Activated CD8-positive, alpha-beta T cell treated with anti-CD3 and anti-CD28 coated beads for 36 hours (primary cell): ENCODE measurements around the gene ERCC6L. TPM values are rescaled to one million over a fixed set of nuclear protein-coding genes. Genes with fewer than 3 reads are reported as not detected.

Experiments
- ATAC-seq: fragments of 200-7000 bp; cut with Tn5 transposase; one replicate; pipeline ENCODE4 v1.10.0; 2021; ENCODE audit warnings: mild to moderate bottlenecking, moderate library complexity
- CTCF ChIA-PET: fragments of 350-600 bp; sonication (Branson Sonifier 250); formaldehyde crosslinking; loops from one replicate; lab custom pipeline; 2021; ENCODE audit warnings: antibody characterized with exemption; lab: Charles Lee
- POLR2A ChIA-PET: fragments of 350-600 bp; sonication (Branson Sonifier 250); formaldehyde crosslinking; loops from one replicate; lab custom pipeline; 2021; ENCODE audit warnings: antibody characterized with exemption; lab: Charles Lee
- DNase-seq: peaks from one replicate; pipeline ENCODE4 v3.0.0-alpha.2; 2020
- H3K27ac Mint-ChIP-seq: one replicate; pipeline ENCODE4 v1.8.0; 2021; ENCODE audit warnings: mild to moderate bottlenecking, mixed read lengths
- H3K27me3 Mint-ChIP-seq: one replicate; pipeline ENCODE4 v1.8.0; 2021; ENCODE audit warnings: mixed read lengths
- H3K36me3 Mint-ChIP-seq: one replicate; pipeline ENCODE4 v1.8.0; 2021; ENCODE audit warnings: low read depth, mixed read lengths
- H3K4me1 Mint-ChIP-seq: one replicate; pipeline ENCODE4 v1.8.0; 2021; ENCODE audit warnings: low read depth, mixed read lengths
- H3K4me3 Mint-ChIP-seq: one replicate; pipeline ENCODE4 v1.8.0; 2021; ENCODE audit warnings: mild to moderate bottlenecking, moderate library complexity, mixed read lengths
- H3K9me3 Mint-ChIP-seq: one replicate; pipeline ENCODE4 v1.8.0; 2021; ENCODE audit warnings: mixed read lengths
- intact Hi-C: fragments of 100-400 bp; cut with micrococcal nuclease; formaldehyde crosslinking; loops from one replicate; pipeline ENCODE4 v1.10.0; 2022
- total RNA-seq, 2 experiments: library from RNA; stranded (reverse); gene quantifications; one replicate each; pipeline ENCODE4 v1.2.3, GENCODE V29; 2021
- TF ChIP-seq, protein P1 (sequence below): fragments of 200-600 bp; IDR thresholded peaks from one replicate; pipeline ENCODE4 v1.8.0; 2022; ENCODE audit warnings: antibody characterized with exemption, mild to moderate bottlenecking

Gene ERCC6L
- total RNA-seq, 2 experiments from 2014 or later = 10.3 to 11.3 TPM

DNA sequence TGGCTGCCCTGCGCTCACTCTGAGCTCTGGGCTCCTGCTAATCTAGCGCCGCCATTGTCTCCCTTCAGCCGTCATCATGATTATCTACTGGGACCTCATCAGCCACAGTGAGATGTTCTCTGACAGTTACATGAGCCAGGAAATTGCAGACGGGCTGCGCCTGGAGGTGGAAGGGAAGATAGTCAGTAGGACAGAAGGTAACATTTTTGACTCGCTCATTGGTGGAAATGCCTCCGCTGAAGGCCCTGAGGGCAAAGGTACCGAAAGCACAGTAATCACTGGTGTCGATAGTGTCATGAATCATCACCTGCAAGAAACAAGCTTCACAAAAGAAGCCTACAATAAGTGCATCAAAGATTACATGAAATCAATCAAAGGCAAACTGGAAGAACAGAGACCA, 79.1 kb downstream of the ERCC6L start:
- no peak overlapping the region for H3K27ac Mint-ChIP-seq
- no peaks in the 10 kb centered on the region for H3K9me3 Mint-ChIP-seq
- intact Hi-C loops = loop anchor here (10.0 kb wide), 1 partner anchor 55 kb away; no protein-coding TSS in a partner anchor
- TF ChIP-seq, protein P1, sequence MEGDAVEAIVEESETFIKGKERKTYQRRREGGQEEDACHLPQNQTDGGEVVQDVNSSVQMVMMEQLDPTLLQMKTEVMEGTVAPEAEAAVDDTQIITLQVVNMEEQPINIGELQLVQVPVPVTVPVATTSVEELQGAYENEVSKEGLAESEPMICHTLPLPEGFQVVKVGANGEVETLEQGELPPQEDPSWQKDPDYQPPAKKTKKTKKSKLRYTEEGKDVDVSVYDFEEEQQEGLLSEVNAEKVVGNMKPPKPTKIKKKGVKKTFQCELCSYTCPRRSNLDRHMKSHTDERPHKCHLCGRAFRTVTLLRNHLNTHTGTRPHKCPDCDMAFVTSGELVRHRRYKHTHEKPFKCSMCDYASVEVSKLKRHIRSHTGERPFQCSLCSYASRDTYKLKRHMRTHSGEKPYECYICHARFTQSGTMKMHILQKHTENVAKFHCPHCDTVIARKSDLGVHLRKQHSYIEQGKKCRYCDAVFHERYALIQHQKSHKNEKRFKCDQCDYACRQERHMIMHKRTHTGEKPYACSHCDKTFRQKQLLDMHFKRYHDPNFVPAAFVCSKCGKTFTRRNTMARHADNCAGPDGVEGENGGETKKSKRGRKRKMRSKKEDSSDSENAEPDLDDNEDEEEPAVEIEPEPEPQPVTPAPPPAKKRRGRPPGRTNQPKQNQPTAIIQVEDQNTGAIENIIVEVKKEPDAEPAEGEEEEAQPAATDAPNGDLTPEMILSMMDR = no peak
- ATAC-seq (no peak), DNase-seq (no peak)
- POLR2A ChIA-PET = no interaction called here
- H3K36me3 Mint-ChIP-seq = no peaks in the 10 kb centered on the region
- no peaks in the 10 kb centered on the region for H3K27me3 Mint-ChIP-seq
- H3K4me1 Mint-ChIP-seq = no peaks in the 10 kb centered on the region
- H3K4me3 Mint-ChIP-seq = no peak overlapping the region
- CTCF ChIA-PET = no interaction called here

DNA sequence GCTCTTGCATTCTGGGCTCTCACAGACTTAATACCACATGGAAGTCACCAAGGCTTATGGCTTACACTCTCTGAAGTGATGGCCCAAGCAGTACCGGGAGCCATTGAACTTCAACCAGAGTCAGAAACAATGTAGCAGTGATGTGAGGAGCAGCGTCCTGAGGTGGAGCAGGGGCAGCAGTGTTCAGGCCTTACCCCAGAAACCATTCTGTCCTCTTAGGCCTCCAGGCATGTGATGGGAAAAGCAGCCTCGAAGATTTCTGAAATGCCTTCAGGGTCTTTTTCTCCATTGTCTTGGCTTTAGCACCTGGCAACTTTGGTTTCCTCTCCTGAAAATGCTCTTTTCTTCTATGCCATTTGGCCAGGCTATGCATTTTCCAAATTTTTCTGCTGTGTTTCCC, 80.1 kb downstream of the ERCC6L start:
- Mint-ChIP-seq H3K4me3 (no peak overlapping the region), H3K9me3 (no peaks in the 10 kb centered on the region), H3K27me3 (no peaks in the 10 kb centered on the region), H3K27ac (no peak overlapping the region), H3K36me3 (no peaks in the 10 kb centered on the region), H3K4me1 (no peaks in the 10 kb centered on the region)
- ChIA-PET CTCF (no interaction called here), POLR2A (no interaction called here)
- ATAC-seq (no peak), DNase-seq (no peak)
- TF ChIP-seq, protein P1 = no peak
- intact Hi-C loops = no loop called here

Other genes with a start within 250 kb of the ERCC6L start
- under 1 TPM; 0.18 to 0.31 TPM for gene RTL5, start 107.1 kb downstream of the ERCC6L start, total RNA-seq
- gene PIN4, start 57.3 kb downstream of the ERCC6L start, total RNA-seq = 1 to 10 TPM; 5.0 to 6.4 TPM
- 1,000 to 10,000 TPM; 1,299 to 1,356 TPM for gene RPS4X, start 38.2 kb upstream of the ERCC6L start, total RNA-seq
- not detected for gene CITED1, start 66.9 kb upstream of the ERCC6L start, total RNA-seq